Spleen (tissue), 7 donors: ENCODE data around the gene WDFY4.

Experiments used
- CTCF ChIP-seq, 11 experiments: fragments of 200-600 bp in 7 of 11; fragments of 450-650 bp in 4 of 11; sonication (generic) in 4 of 11; IDR thresholded peaks in 8 of 11; conservative IDR thresholded peaks in 3 of 11; 1 replicate in 7 of 11; 2 replicates in 4 of 11; pipeline versions ENCODE4 v1.4.0 to v1.8.0; 2016 to 2021; ENCODE audit warnings: antibody characterized with exemption in 11 of 11, inconsistent platforms in 4 of 11, mild to moderate bottlenecking in 1 of 11
- POLR2A ChIP-seq, 3 donors: fragments of 450-650 bp; IDR thresholded peaks; one replicate each; pipeline ENCODE4 v1.5.1; 2017; ENCODE audit warnings: antibody characterized with exemption in 3 of 3, mild to moderate bottlenecking in 1 of 3
- POLR2AphosphoS5 ChIP-seq, 3 donors: sonication (generic); formaldehyde crosslinking; IDR thresholded peaks; one replicate each; pipeline ENCODE4 v1.5.1; 2017; ENCODE audit warnings: antibody characterized with exemption in 3 of 3
- donor health status: DM: no; HTN: no; CAD: no; lungs with moderate emphysema.
- donor health status: DM: no; HTN: no; CAD: no.
- donor health status: DM: no; HTN: no; CAD: no.

- no peak for TF ChIP-seq POLR2A (IDR thresholded peaks at IDR 0.05)
- TF ChIP-seq CTCF (IDR thresholded peaks at IDR 0.05 in 8 of 11, conservative IDR thresholded peaks at IDR 0.05 in 3 of 11): no peak
- TF ChIP-seq POLR2AphosphoS5 (IDR thresholded peaks at IDR 0.05): no peak
These were observed 86.6 kb downstream of the WDFY4 start for GRCh38 chr10:48771234-48771633.
